Coronary artery (tissue), 2 donors: ENCODE measurements around the gene AGRN.
"Not testable (repeated sequence)": the region's sequence is repeated elsewhere in the genome, so short reads cannot be mapped to it uniquely, and the experiment has no call there.

ENCODE experiments used
- DNase-seq: peaks from one replicate; pipeline ENCODE4 v3.0.0-alpha.2; 2017; ENCODE audit warnings: low spot score
- H3K27ac ChIP-seq, 2 donors: fragments of 200-600 bp; sonication (generic); one replicate each; pipeline ENCODE4 v1.5.1; 2016 to 2019
- H3K4me3 ChIP-seq: fragments of 200-600 bp; sonication (generic); 2 replicates; pipeline ENCODE4 v1.5.1; 2016; ENCODE audit warnings: mild to moderate bottlenecking, moderate library complexity
- CTCF ChIP-seq: fragments of 200-600 bp; sonication (generic); IDR thresholded peaks from one replicate; pipeline ENCODE4 v1.5.1; 2019; ENCODE audit warnings: antibody characterized with exemption

The AGRN gene

DNA sequence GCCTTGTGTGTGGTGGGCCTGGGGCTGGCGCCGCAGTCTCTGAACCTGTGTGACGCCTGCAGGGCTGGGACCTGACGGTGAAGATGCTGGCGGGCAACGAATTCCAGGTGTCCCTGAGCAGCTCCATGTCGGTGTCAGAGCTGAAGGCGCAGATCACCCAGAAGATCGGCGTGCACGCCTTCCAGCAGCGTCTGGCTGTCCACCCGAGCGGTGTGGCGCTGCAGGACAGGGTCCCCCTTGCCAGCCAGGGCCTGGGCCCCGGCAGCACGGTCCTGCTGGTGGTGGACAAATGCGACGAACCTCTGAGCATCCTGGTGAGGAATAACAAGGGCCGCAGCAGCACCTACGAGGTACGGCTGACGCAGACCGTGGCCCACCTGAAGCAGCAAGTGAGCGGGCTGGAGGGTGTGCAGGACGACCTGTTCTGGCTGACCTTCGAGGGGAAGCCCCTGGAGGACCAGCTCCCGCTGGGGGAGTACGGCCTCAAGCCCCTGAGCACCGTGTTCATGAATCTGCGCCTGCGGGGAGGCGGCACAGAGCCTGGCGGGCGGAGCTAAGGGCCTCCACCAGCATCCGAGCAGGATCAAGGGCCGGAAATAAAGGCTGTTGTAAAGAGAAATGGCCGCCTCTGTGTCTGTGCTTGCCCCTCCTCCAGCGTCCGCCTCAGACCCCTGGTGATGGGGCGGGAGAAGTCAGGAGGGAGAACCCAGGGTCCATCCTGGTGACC, 5.8 kb upstream of the AGRN start:
- DNase-seq, result no peak
- Histone ChIP-seq H3K27ac (peak overlapping the region; percentile 75 to 97), H3K4me3 (peak overlapping the region; percentile 80)
- TF ChIP-seq CTCF, result no peak

GRCh38 chr1:1014799-1015681, 4.9 kb upstream of the AGRN start:
- Histone ChIP-seq H3K4me3 (no peak overlapping the region), H3K27ac (no peak overlapping the region)
- no peak for DNase-seq
- TF ChIP-seq CTCF, result no peak

DNA sequence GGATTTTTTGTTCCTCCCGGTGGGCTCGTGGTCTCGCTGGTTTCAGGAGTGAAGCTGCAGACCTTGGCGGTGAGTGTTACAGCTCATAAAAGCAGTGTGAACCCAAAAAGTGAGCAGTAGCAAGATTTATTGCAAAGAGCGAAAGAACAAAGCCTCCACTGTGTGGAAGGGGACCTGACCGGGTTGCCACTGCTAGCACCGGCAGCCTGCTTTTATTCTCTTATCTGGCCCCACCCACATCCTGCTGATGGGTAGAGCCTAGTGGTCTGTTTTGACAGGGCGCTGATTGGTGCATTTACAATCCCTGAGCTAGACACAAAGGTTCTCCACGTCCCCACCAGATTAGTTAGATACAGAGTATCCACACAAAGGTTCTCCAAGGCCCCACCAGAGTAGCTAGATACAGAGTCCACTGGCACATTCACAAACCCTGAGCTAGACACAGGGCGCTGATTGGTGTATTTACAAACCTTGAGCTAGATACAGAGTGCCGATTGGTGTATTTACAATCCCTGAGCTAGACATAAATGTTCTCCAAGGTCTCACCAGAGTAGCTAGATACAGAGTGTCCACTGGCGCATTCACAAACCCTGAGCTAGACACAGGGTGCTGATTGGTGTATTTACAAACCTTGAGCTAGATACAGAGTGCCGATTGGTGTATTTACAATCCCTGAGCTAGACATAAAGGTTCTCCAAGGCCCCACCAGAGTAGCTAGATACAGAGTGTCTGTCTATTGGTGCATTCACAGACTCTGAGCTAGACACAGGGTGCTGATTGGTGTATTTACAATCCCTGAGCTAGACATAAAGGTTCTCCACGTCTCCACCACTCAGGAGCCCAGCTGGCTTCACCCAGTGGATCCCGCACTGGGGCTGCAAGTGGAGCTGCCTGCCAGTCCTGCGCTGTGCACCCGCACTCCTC, 2.3 kb upstream of the AGRN start:
- not testable (repeated sequence) for DNase-seq, H3K27ac ChIP-seq, H3K4me3 ChIP-seq

DNA sequence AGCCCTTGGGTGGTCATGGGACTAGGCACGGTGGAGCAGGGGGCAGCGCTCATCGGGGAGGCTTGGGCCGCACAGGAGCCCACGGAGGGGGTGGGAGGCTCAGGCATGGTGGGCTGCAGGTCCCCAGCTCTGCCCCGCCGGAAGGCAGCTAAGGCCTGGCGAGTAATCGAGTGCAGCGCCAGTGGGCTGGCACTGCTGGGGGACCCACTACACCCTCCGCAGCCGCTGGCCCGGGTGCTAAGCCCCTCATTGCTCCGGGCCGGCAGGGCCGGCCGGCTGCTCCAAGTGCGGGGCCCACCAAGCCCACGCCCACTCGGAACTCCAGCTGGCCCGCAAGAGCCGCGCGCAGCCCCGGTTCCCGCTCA, 1.6 kb upstream of the AGRN start:
- DNase-seq, H3K27ac ChIP-seq, H3K4me3 ChIP-seq: not testable (repeated sequence)

- Histone ChIP-seq H3K4me3 (peak overlapping the region; percentile 85), H3K27ac (peak overlapping the region; percentile 91 to 96)
- DNase-seq, result no peak
- TF ChIP-seq CTCF, result no peak
These were observed 559 bp upstream of the AGRN start for GRCh38 chr1:1019122-1019999.

- Histone ChIP-seq H3K4me3 (peak overlapping the region; percentile 85), H3K27ac (peak overlapping the region in 1 of 2 donors; percentile 96)
- no peak for TF ChIP-seq CTCF
These were observed 592 bp downstream of the AGRN start for GRCh38 chr1:1020415-1021009.

More at GRCh38 chr1:1020415-1021009, 592 bp downstream of the AGRN start:
- no peak for DNase-seq
